ENCODE results near the gene SEMA5B. TPM values are rescaled to one million over a fixed set of nuclear protein-coding genes. Genes with fewer than 3 reads are reported as not detected.

SEMA5B gene
- polyA plus RNA-seq, 1 donor from 2014 or later = 7.0 TPM

GRCh38 chr3:122959339-122959738 is 68.2 kb downstream of the SEMA5B start:
- Histone ChIP-seq H3K79me2 (replicated peaks; ENCODE audit: insufficient read depth, low read length) (no peaks in the 10 kb centered on the region), H3K27me3 (ENCODE audit: insufficient read depth, low read depth, low read length) (no peaks in the 10 kb centered on the region), H3K9ac (ENCODE audit: low read length) (no peak overlapping the region), H2AFZ (ENCODE audit: low read depth, low read length) (no peak overlapping the region), H3K4me3 (ENCODE audit: low read length) (no peak overlapping the region), H3K4me2 (ENCODE audit: low read length) (no peak overlapping the region), H3F3A (ENCODE audit: insufficient read depth, low read length, poor library complexity, severe bottlenecking) (no peaks in the 10 kb centered on the region), H4K20me1 (ENCODE audit: insufficient read depth) (no peaks in the 10 kb centered on the region), H3K36me3 (ENCODE audit: insufficient read depth, low read length) (no peaks in the 10 kb centered on the region), H3K27ac (ENCODE audit: low read length) (no peak overlapping the region), H3K9me3 (ENCODE audit: low read length) (no peaks in the 10 kb centered on the region), H3K9me2 (ENCODE audit: insufficient read depth, low read length) (no peaks in the 10 kb centered on the region)
- TF ChIP-seq EZH2 (IDR thresholded peaks at IDR 0.05; ENCODE audit: borderline replicate concordance, insufficient read depth, low read length, poor library complexity, severe bottlenecking) (no peak), MXI1 (conservative IDR thresholded peaks at IDR 0.05; ENCODE audit: poor library complexity, severe bottlenecking) (no peak), RAD21 (conservative IDR thresholded peaks at IDR 0.05) (no peak), TAF1 (IDR thresholded peaks at IDR 0.05; ENCODE audit: low read depth) (no peak), POLR2AphosphoS5 (IDR thresholded peaks at IDR 0.05) (no peak), REST (IDR thresholded peaks at IDR 0.05; ENCODE audit: borderline replicate concordance) (no peak), SMC3 (conservative IDR thresholded peaks at IDR 0.05; ENCODE audit: poor library complexity) (no peak), EP300 (conservative IDR thresholded peaks at IDR 0.05; ENCODE audit: poor library complexity, severe bottlenecking) (no peak), CTCF (IDR thresholded peaks at IDR 0.05; ENCODE audit: poor library complexity, severe bottlenecking) (no peak)

- Histone ChIP-seq H3K9me3 (ENCODE audit: low read length) (no peaks in the 10 kb centered on the region), H3K27me3 (ENCODE audit: insufficient read depth, low read depth, low read length) (no peaks in the 10 kb centered on the region), H3F3A (ENCODE audit: insufficient read depth, low read length, poor library complexity, severe bottlenecking) (no peaks in the 10 kb centered on the region), H3K4me2 (ENCODE audit: low read length) (no peak overlapping the region), H2AFZ (ENCODE audit: low read depth, low read length) (no peak overlapping the region), H3K79me2 (replicated peaks; ENCODE audit: insufficient read depth, low read length) (no peaks in the 10 kb centered on the region), H4K20me1 (ENCODE audit: insufficient read depth) (no peaks in the 10 kb centered on the region), H3K4me3 (ENCODE audit: low read length) (no peak overlapping the region), H3K27ac (ENCODE audit: low read length) (no peak overlapping the region), H3K36me3 (ENCODE audit: insufficient read depth, low read length) (no peaks in the 10 kb centered on the region), H3K9ac (ENCODE audit: low read length) (no peak overlapping the region), H3K9me2 (ENCODE audit: insufficient read depth, low read length) (no peaks in the 10 kb centered on the region)
- TF ChIP-seq MXI1 (conservative IDR thresholded peaks at IDR 0.05; ENCODE audit: poor library complexity, severe bottlenecking) = no peak
Measured at GRCh38 chr3:122957707-122958689, 69.6 kb downstream of the SEMA5B start.
